CD4-positive, alpha-beta memory T cell (primary cell): Measurements from ENCODE around the gene SLC23A3. TPM values are rescaled to one million over a fixed set of nuclear protein-coding genes. Genes with fewer than 3 reads are reported as not detected.

Experiments used
- CTCF ChIA-PET: fragments of 350-600 bp; sonication (Branson Sonifier 250); formaldehyde crosslinking; loops from one replicate; lab custom pipeline; 2021; ENCODE audit warnings: inconsistent platforms; ENCODE audit not compliant: partially characterized antibody; lab: Charles Lee
- POLR2A ChIA-PET: fragments of 350-600 bp; sonication (Branson Sonifier 250); formaldehyde crosslinking; loops from one replicate; lab custom pipeline; 2021; ENCODE audit not compliant: partially characterized antibody; lab: Charles Lee
- DNase-seq, 5 donors: peaks; one replicate each; pipeline versions ENCODE4 v3.0.0 to v3.0.0-alpha.2; 2020 to 2022; ENCODE audit warnings: mixed read lengths in 1 of 5
- H3K27ac ChIP-seq: one replicate; pipeline ENCODE4 v1.7.0; 2013; ENCODE audit warnings: low read depth, low read length
- H3K27me3 ChIP-seq: 2 replicates; pipeline ENCODE4 v1.7.0; 2013; ENCODE audit warnings: mild to moderate bottlenecking, low read length, moderate library complexity; ENCODE audit not compliant: insufficient read depth
- H3K36me3 ChIP-seq: 2 replicates; pipeline ENCODE4 v1.7.0; 2013; ENCODE audit warnings: mild to moderate bottlenecking, low read length, moderate library complexity; ENCODE audit not compliant: insufficient read depth
- H3K4me1 ChIP-seq: 2 replicates; pipeline ENCODE4 v1.7.0; 2013; ENCODE audit warnings: mild to moderate bottlenecking, low read length, moderate library complexity; ENCODE audit not compliant: insufficient read depth
- H3K4me3 ChIP-seq, 2 donors: one replicate each; pipeline ENCODE4 v1.7.0; 2013; ENCODE audit warnings: low read length in 2 of 2, mild to moderate bottlenecking in 1 of 2
- H3K9me3 ChIP-seq, 2 donors: one replicate each; pipeline ENCODE4 v1.7.0; 2013; ENCODE audit warnings: low read length in 2 of 2, control low read depth in 1 of 2; ENCODE audit not compliant: control insufficient read depth in 1 of 2
- H3K27ac Mint-ChIP-seq, 7 donors: one replicate each; pipeline ENCODE4 v1.8.0; 2020 to 2021; ENCODE audit warnings: mixed read lengths in 7 of 7, mild to moderate bottlenecking in 6 of 7, inconsistent platforms in 3 of 7, moderate library complexity in 3 of 7
- H3K27me3 Mint-ChIP-seq, 2 donors: one replicate each; pipeline ENCODE4 v1.8.0; 2020 to 2021; ENCODE audit warnings: mixed read lengths in 2 of 2
- H3K36me3 Mint-ChIP-seq, 2 donors: one replicate each; pipeline ENCODE4 v1.8.0; 2020 to 2021; ENCODE audit warnings: mixed read lengths in 2 of 2, inconsistent platforms in 1 of 2, mild to moderate bottlenecking in 1 of 2
- H3K4me1 Mint-ChIP-seq, 4 donors: one replicate each; pipeline ENCODE4 v1.8.0; 2020 to 2021; ENCODE audit warnings: mixed read lengths in 4 of 4, mild to moderate bottlenecking in 1 of 4
- H3K4me3 Mint-ChIP-seq, 8 donors: one replicate each; pipeline ENCODE4 v1.8.0; 2020 to 2021; ENCODE audit warnings: mixed read lengths in 8 of 8, mild to moderate bottlenecking in 7 of 8, moderate library complexity in 6 of 8, inconsistent platforms in 3 of 8
- H3K9me3 Mint-ChIP-seq, 8 donors: one replicate each; pipeline ENCODE4 v1.8.0; 2020 to 2021; ENCODE audit warnings: mixed read lengths in 8 of 8, mild to moderate bottlenecking in 5 of 8, inconsistent platforms in 3 of 8, moderate library complexity in 1 of 8
- intact Hi-C: fragments of 100-400 bp; cut with micrococcal nuclease; formaldehyde crosslinking; loops from one replicate; pipeline ENCODE4 v1.15.1; 2023
- polyA plus RNA-seq, 2 donors: library from polyadenylated mRNA; unstranded; fragments of 300-500 nt; fragmentation: Illumina TruSeq; gene quantifications; one replicate each; pipeline ENCODE4 v1.2.3, GENCODE V29; 2021
- total RNA-seq, 2 experiments: library from RNA; stranded (reverse); gene quantifications; one replicate each; pipeline ENCODE4 v1.2.3, GENCODE V29; 2021

Gene SLC23A3
- total and polyA plus RNA-seq, 4 experiments from 2014 or later, result 11.8 to 12.1 TPM; not detected in 2

DNA sequence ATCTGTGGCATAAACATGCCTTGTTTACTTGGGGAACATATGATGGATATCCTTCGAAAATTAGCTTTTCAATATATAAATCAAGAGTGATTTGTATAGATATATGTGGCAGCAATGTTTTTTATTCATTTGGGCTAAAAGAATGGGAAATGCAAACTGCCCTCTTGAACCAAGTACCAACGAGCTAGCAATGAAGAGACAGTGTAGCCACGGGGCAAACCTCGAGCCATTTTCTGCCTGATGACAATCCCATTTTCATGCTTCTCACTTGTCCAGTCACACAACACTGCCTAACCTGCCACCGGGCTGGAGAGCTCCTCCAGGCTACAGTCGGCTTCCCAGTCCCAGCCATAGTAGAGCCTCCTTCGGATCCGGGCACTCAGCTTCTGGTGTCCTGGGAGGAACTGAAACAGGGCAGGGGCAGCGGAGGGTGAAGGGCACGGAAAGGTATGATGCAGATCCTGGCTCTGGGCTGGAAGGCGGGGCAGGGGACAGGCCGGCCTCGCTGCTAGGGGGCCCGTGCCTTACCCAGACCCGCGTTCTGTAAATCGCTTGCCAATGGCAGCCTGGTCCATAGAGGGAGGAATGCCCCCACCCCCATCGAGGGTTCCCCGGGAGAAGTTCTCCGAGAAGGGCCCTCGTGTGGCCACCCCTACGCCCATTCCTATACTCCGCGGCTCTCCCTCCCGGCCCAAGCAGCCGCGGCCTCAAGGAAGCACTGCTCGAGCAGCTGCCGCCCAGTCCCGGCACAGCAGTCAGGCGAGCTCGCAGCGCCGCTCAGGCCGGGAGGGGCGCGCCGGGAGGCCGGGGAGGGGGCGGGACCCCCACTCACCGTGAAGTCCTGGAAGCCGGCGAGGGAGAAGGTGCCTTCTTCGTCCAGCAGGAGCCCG is 6.3 kb upstream of the SLC23A3 start:
- peaks cover 54% of the 10 kb centered on the region for H3K36me3 ChIP-seq
- H3K27ac Mint-ChIP-seq, result peak overlapping the region; percentile 78 to 99 (median 92)
- peaks cover 52% of the 10 kb centered on the region for H3K4me1 ChIP-seq
- no peaks in the 10 kb centered on the region for H3K9me3 ChIP-seq
- H3K4me3 Mint-ChIP-seq, result peak overlapping the region; percentile 84 to 98 (median 90)
- ChIA-PET CTCF (interaction anchor here (0.8 to 9.8 kb wide), 12 partner anchors 11 to 196 kb away, joined by 3 to 253 read pairs (median 13); partner anchors contain the start of genes ABCB6, DNAJB2, NHEJ1 and TUBA4A), POLR2A (interaction anchor here (0.6 to 9.5 kb wide), 32 partner anchors 9 to 906 kb away, joined by 3 to 424 read pairs (median 4); partner anchors contain the start of genes ABCB6, ANKZF1, ATG9A and BCS1L)
- no peaks in the 10 kb centered on the region for H3K27me3 Mint-ChIP-seq
- peak in 4 of 5 donors; percentile 15 to 53 (median 16) for DNase-seq
- H3K4me1 Mint-ChIP-seq, result peaks cover 31 to 79% (median 56%) of the 10 kb centered on the region in 4 donors
- intact Hi-C loops, result loop anchor here (2.0 to 5.0 kb wide), 3 partner anchors 119 to 779 kb away; partner anchors contain the start of gene CTDSP1
- H3K4me3 ChIP-seq, result peak overlapping the region; percentile 77 to 96
- H3K36me3 Mint-ChIP-seq, result peaks cover 20 to 72% of the 10 kb centered on the region in 2 donors
- H3K27me3 ChIP-seq, result no peaks in the 10 kb centered on the region
- H3K9me3 Mint-ChIP-seq, result no peaks in the 10 kb centered on the region
- peak overlapping the region; percentile 91 for H3K27ac ChIP-seq

DNA sequence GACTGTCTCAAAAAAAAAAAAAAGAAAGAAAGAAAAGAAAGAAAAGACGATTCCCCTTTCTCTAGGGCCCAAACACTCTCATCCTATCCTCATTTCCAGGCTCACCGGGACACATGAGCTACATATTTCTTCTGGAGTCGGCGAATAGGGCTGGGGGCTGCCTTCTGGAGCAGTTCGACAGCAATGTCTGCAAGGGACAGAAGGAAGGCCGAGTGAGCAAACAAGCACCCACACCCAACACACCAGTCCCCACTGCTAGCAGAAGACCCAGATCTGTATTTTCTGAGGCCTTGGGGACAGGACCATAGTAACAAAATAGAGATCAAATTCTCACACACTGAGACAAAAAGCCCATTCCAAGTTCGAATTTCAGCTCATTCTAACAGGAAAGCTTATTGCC is 5.7 kb upstream of the SLC23A3 start:
- H3K27ac ChIP-seq, result peak overlapping the region; percentile 91
- H3K36me3 ChIP-seq, result peaks cover 47% of the 10 kb centered on the region
- no peaks in the 10 kb centered on the region for H3K27me3 Mint-ChIP-seq
- H3K4me1 Mint-ChIP-seq, result peaks cover 29 to 76% (median 53%) of the 10 kb centered on the region in 4 donors
- DNase-seq, result no peak
- H3K27ac Mint-ChIP-seq, result peak overlapping the region; percentile 68 to 96 (median 92)
- H3K4me3 Mint-ChIP-seq, result peak overlapping the region; percentile 84 to 98 (median 90)
- H3K4me3 ChIP-seq, result peak overlapping the region; percentile 77 to 96
- H3K9me3 ChIP-seq, result no peaks in the 10 kb centered on the region
- intact Hi-C loops, result loop anchor here (5.0 kb wide), 2 partner anchors 278 to 778 kb away; partner anchors contain the start of gene CTDSP1
- no peaks in the 10 kb centered on the region for H3K9me3 Mint-ChIP-seq
- ChIA-PET POLR2A (interaction anchor here (1.2 to 9.5 kb wide), 11 partner anchors 14 to 516 kb away, joined by 3 to 424 read pairs (median 64); partner anchors contain the start of genes ABCB6, ANKZF1, ATG9A and BCS1L), CTCF (interaction anchor here (0.8 to 9.8 kb wide), 11 partner anchors 11 to 195 kb away, joined by 3 to 253 read pairs (median 18); partner anchors contain the start of genes ABCB6, DNAJB2, NHEJ1 and TUBA4A)
- no peaks in the 10 kb centered on the region for H3K27me3 ChIP-seq
- H3K36me3 Mint-ChIP-seq, result peaks cover 19 to 67% of the 10 kb centered on the region in 2 donors
- peaks cover 51% of the 10 kb centered on the region for H3K4me1 ChIP-seq

DNA sequence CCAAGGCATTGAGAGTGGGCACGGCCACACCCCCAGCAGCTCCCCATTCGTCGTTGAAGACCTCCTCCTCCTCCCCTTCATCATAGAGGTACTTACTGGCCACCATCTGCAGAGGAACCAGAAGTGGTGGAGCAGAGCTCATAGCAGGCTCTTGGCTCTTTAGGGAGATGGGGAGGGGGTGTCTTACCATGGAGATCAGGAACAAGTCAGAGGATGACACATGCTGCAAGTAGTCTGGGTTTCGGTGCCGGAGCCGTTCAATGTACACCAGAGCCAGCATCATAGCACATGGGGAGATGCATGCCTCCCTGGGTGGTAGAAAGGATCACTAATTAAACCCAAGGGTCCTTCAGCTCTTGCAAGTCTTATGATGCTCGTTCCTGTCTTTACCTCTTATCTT is 5.0 kb upstream of the SLC23A3 start:
- H3K4me1 Mint-ChIP-seq, result peaks cover 29 to 70% (median 48%) of the 10 kb centered on the region in 4 donors
- no peaks in the 10 kb centered on the region for H3K9me3 Mint-ChIP-seq
- DNase-seq, result no peak
- H3K36me3 ChIP-seq, result peaks cover 40% of the 10 kb centered on the region
- peaks cover 44% of the 10 kb centered on the region for H3K4me1 ChIP-seq
- CTCF ChIA-PET, result interaction anchor here (1.6 to 9.8 kb wide), 8 partner anchors 10 to 124 kb away, joined by 6 to 253 read pairs (median 36); partner anchors contain the start of genes ABCB6, DNAJB2, NHEJ1 and TUBA4A
- intact Hi-C loops, result loop anchor here (5.0 kb wide), 2 partner anchors 278 to 778 kb away; partner anchors contain the start of gene CTDSP1
- H3K4me3 Mint-ChIP-seq, result peak overlapping the region; percentile 18 to 90 (median 36)
- H3K9me3 ChIP-seq, result no peaks in the 10 kb centered on the region
- H3K4me3 ChIP-seq, result no peak overlapping the region
- H3K36me3 Mint-ChIP-seq, result peaks cover 19 to 64% of the 10 kb centered on the region in 2 donors
- POLR2A ChIA-PET, result interaction anchor here (1.2 to 9.5 kb wide), 7 partner anchors 13 to 212 kb away, joined by 3 to 424 read pairs (median 90); partner anchors contain the start of genes ABCB6, DNAJB2, GLB1L and NHEJ1
- no peaks in the 10 kb centered on the region for H3K27me3 Mint-ChIP-seq
- peak overlapping the region; percentile 17 for H3K27ac ChIP-seq
- no peaks in the 10 kb centered on the region for H3K27me3 ChIP-seq
- H3K27ac Mint-ChIP-seq, result peak overlapping the region in 5 of 7 donors; percentile 17 to 96 (median 39)

DNA sequence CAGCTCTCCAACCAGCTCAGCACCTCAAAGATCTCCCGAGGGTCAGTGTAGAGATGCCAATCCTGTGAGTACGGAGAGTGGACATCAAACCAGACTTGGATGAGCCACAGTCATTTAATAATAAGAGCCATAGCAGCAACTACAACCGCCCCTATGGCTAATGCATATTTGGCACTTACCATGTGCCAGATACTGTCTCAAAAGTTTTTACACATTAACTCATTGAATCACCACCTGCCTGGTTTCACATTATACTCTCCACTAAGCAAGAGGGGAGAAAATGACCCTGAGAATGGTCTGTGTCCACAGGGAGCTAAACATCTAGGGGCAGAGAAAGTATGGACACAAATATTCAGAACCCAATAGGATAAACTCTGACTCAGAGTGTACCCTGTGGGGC is 4.3 kb upstream of the SLC23A3 start:
- Histone ChIP-seq H3K4me1 (peaks cover 38% of the 10 kb centered on the region), H3K9me3 (no peaks in the 10 kb centered on the region), H3K4me3 (no peak overlapping the region), H3K27me3 (no peaks in the 10 kb centered on the region), H3K27ac (peak overlapping the region; percentile 17), H3K36me3 (peaks cover 36% of the 10 kb centered on the region)
- POLR2A ChIA-PET, result interaction anchor here (1.8 to 9.5 kb wide), 6 partner anchors 12 to 121 kb away, joined by 7 to 424 read pairs (median 58); partner anchors contain the start of genes ABCB6, ANKZF1, ATG9A and NHEJ1
- intact Hi-C loops, result no loop called here
- H3K9me3 Mint-ChIP-seq, result no peaks in the 10 kb centered on the region
- peaks cover 15 to 61% of the 10 kb centered on the region in 2 donors for H3K36me3 Mint-ChIP-seq
- H3K4me1 Mint-ChIP-seq, result peaks cover 26 to 63% (median 43%) of the 10 kb centered on the region in 4 donors
- peak overlapping the region in 6 of 8 donors; percentile 18 to 90 (median 48) for H3K4me3 Mint-ChIP-seq
- no peak for DNase-seq
- no peaks in the 10 kb centered on the region for H3K27me3 Mint-ChIP-seq
- peak overlapping the region; percentile 20 to 96 (median 82) for H3K27ac Mint-ChIP-seq
- CTCF ChIA-PET, result interaction anchor here (0.7 to 9.8 kb wide), 9 partner anchors 8 to 124 kb away, joined by 3 to 253 read pairs (median 30); partner anchors contain the start of genes ABCB6, DNAJB2, NHEJ1 and TUBA4A

DNA sequence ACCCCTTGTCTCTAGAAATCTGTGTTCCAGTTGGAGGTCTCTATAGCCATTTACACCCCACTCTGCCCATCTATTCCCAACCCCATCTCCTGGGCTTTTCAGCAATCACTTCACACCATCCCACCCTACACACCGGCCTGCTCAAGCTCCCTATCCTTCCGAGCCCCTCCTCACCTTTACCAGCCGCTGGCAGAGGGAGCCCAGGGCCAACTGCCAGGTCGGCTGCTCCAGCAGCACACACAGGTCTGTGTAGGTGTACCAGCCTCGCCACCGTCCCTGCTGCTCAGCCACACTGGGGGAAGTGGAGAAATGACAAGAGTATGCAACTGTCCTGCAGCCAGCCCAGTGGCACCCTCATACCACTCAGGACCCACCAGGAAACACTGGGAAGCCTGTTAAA is 3.3 kb upstream of the SLC23A3 start:
- H3K27me3 Mint-ChIP-seq, result no peaks in the 10 kb centered on the region
- POLR2A ChIA-PET, result interaction anchor here (1.8 to 9.5 kb wide), 6 partner anchors 11 to 81 kb away, joined by 7 to 424 read pairs (median 54); partner anchors contain the start of genes ABCB6, ANKZF1, ATG9A and NHEJ1
- peak overlapping the region in 2 of 7 donors; percentile 64 to 72 for H3K27ac Mint-ChIP-seq
- Histone ChIP-seq H3K9me3 (no peaks in the 10 kb centered on the region), H3K4me1 (peaks cover 31% of the 10 kb centered on the region), H3K27me3 (no peaks in the 10 kb centered on the region), H3K27ac (no peak overlapping the region), H3K4me3 (no peak overlapping the region), H3K36me3 (peaks cover 36% of the 10 kb centered on the region)
- H3K4me1 Mint-ChIP-seq, result peaks cover 20 to 56% (median 38%) of the 10 kb centered on the region in 4 donors
- DNase-seq, result no peak
- no peaks in the 10 kb centered on the region for H3K9me3 Mint-ChIP-seq
- H3K36me3 Mint-ChIP-seq, result peaks cover 15 to 54% of the 10 kb centered on the region in 2 donors
- CTCF ChIA-PET, result interaction anchor here (0.7 to 9.8 kb wide), 7 partner anchors 9 to 125 kb away, joined by 3 to 253 read pairs (median 43); partner anchors contain the start of genes ABCB6, DNAJB2, NHEJ1 and ZFAND2B
- H3K4me3 Mint-ChIP-seq, result no peak overlapping the region
- intact Hi-C loops, result no loop called here
